ENCODE measurements around the gene KIF26B. TPM values are rescaled to one million over a fixed set of nuclear protein-coding genes. Genes with fewer than 3 reads are reported as not detected.

The KIF26B gene
- total and polyA plus RNA-seq, 2 experiments from 2014 or later, result 0.03 to 0.76 TPM

GRCh38 chr1:245489838-245490237 lies 335.1 kb downstream of the KIF26B start:
- H3K4me1 ChIP-seq (ENCODE audit: insufficient read depth), result peaks cover 9% of the 10 kb centered on the region; the same call in 1 of the 2 replicates
- H2AFZ ChIP-seq, result no peak overlapping the region
- Mint-ChIP-seq H3K36me3 (ENCODE audit: low read depth) (no peaks in the 10 kb centered on the region), H3K4me1 (peaks cover 19% of the 10 kb centered on the region; the same call in 2 of the 3 replicates), H3K27ac (no peak overlapping the region), H3K4me3 (no peak overlapping the region), H3K9me3 (peaks cover 8% of the 10 kb centered on the region; the same call in 1 of the 3 replicates), H3K27me3 (ENCODE audit: insufficient read depth, low read depth, poor library complexity) (peaks cover 3% of the 10 kb centered on the region)
- H3K79me2 ChIP-seq (replicated peaks; ENCODE audit: insufficient read depth), result no peaks in the 10 kb centered on the region
- peaks cover 6% of the 10 kb centered on the region; the same call in 1 of the 2 replicates for H3K9me2 ChIP-seq (ENCODE audit: insufficient read depth)
- DNase-seq (ENCODE audit: low spot score) (no peak), ATAC-seq (no peak)
- no peaks in the 10 kb centered on the region for H3F3A ChIP-seq (replicated peaks; ENCODE audit: low read depth)
- H4K20me1 ChIP-seq (replicated peaks; ENCODE audit: insufficient read depth), result no peaks in the 10 kb centered on the region
- no peaks in the 10 kb centered on the region for H3K27me3 ChIP-seq (ENCODE audit: insufficient read depth)
- H3K4me3 ChIP-seq, result no peak overlapping the region
- TF ChIP-seq REST (IDR thresholded peaks at IDR 0.05; ENCODE audit: unreplicated experiment) (no peak), CTCF (conservative IDR thresholded peaks at IDR 0.05; ENCODE audit: low read depth in 2 of 2) (no peak), EZH2phosphoT487 (IDR thresholded peaks at IDR 0.05; ENCODE audit: unreplicated experiment) (no peak), ZNF331 (CRISPR knock-in tag; IDR thresholded peaks at IDR 0.05; ENCODE audit: low read depth) (no peak), CREB1 (CRISPR knock-in tag; IDR thresholded peaks at IDR 0.05; ENCODE audit: low read depth) (no peak), JUNB (IDR thresholded peaks at IDR 0.05; ENCODE audit: unreplicated experiment) (no peak), EZH2 (IDR thresholded peaks at IDR 0.05; ENCODE audit: low read depth, unreplicated experiment) (no peak), STAT1 (IDR thresholded peaks at IDR 0.05; ENCODE audit: unreplicated experiment) (no peak), NANOG (IDR thresholded peaks at IDR 0.05; ENCODE audit: borderline replicate concordance) (no peak), ZNF114 (CRISPR knock-in tag; IDR thresholded peaks at IDR 0.05) (no peak), POLR2AphosphoS5 (IDR thresholded peaks at IDR 0.05; ENCODE audit: low read depth) (no peak)
- TF ChIP-seq, protein P1, sequence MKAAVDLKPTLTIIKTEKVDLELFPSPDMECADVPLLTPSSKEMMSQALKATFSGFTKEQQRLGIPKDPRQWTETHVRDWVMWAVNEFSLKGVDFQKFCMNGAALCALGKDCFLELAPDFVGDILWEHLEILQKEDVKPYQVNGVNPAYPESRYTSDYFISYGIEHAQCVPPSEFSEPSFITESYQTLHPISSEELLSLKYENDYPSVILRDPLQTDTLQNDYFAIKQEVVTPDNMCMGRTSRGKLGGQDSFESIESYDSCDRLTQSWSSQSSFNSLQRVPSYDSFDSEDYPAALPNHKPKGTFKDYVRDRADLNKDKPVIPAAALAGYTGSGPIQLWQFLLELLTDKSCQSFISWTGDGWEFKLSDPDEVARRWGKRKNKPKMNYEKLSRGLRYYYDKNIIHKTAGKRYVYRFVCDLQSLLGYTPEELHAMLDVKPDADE (IDR thresholded peaks at IDR 0.05), result no peak
- TF ChIP-seq, protein P2, sequence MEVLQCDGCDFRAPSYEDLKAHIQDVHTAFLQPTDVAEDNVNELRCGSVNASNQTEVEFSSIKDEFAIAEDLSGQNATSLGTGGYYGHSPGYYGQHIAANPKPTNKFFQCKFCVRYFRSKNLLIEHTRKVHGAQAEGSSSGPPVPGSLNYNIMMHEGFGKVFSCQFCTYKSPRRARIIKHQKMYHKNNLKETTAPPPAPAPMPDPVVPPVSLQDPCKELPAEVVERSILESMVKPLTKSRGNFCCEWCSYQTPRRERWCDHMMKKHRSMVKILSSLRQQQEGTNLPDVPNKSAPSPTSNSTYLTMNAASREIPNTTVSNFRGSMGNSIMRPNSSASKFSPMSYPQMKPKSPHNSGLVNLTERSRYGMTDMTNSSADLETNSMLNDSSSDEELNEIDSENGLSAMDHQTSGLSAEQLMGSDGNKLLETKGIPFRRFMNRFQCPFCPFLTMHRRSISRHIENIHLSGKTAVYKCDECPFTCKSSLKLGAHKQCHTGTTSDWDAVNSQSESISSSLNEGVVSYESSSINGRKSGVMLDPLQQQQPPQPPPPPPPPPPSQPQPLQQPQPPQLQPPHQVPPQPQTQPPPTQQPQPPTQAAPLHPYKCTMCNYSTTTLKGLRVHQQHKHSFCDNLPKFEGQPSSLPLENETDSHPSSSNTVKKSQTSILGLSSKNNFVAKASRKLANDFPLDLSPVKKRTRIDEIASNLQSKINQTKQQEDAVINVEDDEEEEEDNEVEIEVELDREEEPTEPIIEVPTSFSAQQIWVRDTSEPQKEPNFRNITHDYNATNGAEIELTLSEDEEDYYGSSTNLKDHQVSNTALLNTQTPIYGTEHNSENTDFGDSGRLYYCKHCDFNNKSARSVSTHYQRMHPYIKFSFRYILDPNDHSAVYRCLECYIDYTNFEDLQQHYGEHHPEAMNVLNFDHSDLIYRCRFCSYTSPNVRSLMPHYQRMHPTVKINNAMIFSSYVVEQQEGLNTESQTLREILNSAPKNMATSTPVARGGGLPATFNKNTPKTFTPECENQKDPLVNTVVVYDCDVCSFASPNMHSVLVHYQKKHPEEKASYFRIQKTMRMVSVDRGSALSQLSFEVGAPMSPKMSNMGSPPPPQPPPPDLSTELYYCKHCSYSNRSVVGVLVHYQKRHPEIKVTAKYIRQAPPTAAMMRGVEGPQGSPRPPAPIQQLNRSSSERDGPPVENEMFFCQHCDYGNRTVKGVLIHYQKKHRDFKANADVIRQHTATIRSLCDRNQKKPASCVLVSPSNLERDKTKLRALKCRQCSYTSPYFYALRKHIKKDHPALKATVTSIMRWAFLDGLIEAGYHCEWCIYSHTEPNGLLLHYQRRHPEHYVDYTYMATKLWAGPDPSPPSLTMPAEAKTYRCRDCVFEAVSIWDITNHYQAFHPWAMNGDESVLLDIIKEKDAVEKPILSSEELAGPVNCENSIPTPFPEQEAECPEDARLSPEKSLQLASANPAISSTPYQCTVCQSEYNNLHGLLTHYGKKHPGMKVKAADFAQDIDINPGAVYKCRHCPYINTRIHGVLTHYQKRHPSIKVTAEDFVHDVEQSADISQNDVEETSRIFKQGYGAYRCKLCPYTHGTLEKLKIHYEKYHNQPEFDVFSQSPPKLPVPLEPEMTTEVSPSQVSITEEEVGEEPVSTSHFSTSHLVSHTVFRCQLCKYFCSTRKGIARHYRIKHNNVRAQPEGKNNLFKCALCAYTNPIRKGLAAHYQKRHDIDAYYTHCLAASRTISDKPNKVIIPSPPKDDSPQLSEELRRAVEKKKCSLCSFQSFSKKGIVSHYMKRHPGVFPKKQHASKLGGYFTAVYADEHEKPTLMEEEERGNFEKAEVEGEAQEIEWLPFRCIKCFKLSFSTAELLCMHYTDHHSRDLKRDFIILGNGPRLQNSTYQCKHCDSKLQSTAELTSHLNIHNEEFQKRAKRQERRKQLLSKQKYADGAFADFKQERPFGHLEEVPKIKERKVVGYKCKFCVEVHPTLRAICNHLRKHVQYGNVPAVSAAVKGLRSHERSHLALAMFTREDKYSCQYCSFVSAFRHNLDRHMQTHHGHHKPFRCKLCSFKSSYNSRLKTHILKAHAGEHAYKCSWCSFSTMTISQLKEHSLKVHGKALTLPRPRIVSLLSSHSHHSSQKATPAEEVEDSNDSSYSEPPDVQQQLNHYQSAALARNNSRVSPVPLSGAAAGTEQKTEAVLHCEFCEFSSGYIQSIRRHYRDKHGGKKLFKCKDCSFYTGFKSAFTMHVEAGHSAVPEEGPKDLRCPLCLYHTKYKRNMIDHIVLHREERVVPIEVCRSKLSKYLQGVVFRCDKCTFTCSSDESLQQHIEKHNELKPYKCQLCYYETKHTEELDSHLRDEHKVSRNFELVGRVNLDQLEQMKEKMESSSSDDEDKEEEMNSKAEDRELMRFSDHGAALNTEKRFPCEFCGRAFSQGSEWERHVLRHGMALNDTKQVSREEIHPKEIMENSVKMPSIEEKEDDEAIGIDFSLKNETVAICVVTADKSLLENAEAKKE (CRISPR knock-in tag; IDR thresholded peaks at IDR 0.05), result no peak
- H3K36me3 ChIP-seq (ENCODE audit: insufficient read depth), result no peaks in the 10 kb centered on the region
- no peak overlapping the region for H3K4me2 ChIP-seq
- no peak overlapping the region for H3K27ac ChIP-seq (ENCODE audit: low read depth)
